Measurements from ENCODE around the gene ARL6IP1.

DNA sequence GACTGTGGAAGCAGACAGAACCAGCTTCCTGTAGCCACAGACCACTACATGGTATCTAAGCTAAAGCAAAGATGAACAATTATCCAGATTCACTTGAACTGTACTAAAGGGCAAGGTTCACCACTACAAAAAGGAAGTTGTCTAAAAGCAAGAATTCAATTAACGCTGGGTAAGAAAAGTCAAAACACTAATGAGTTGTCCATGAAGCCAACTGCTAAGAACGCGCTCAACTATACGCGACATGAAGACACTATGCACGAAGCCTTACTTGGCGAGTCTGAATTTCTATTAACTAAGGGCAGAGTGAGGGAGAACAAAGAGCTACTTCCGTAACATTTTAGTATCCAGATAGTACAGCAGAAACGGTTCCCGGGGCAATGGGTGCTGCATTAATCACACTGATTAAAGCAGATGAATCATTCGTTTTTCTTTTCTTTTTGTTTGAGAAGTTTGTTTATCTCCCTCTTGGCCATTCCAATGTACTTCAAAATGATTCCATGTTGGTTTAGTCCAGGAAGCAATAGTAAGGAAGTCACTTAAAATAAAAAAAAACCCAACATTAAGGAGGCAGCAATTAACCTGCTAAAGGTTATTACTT lies 8.4 kb downstream of the ARL6IP1 start:
- TF ChIP-seq CTCF (IDR thresholded peaks at IDR 0.05) (no peak), POLR2A (IDR thresholded peaks at IDR 0.05) (no peak)
